Fibroblast of lung (primary cell): ENCODE data around the gene MARCKS.

Experiments used
- EZH2 ChIP-seq: IDR thresholded peaks from 2 replicates; pipeline ENCODE4 v1.5.1; 2012; ENCODE audit warnings: low read length, control low read depth, mild to moderate bottlenecking; ENCODE audit errors: missing control alignments
- TF ChIP-seq, protein P1 (sequence below), 2 donors: IDR thresholded peaks in 1 of 2; conservative IDR thresholded peaks in 1 of 2; 1 replicate in 1 of 2; 2 replicates in 1 of 2; pipeline ENCODE4 v1.5.1; 2011 to 2012; ENCODE audit warnings: low read length in 2 of 2, control low read depth in 1 of 2, inconsistent platforms in 1 of 2, low read depth in 1 of 2, mild to moderate bottlenecking in 1 of 2

DNA sequence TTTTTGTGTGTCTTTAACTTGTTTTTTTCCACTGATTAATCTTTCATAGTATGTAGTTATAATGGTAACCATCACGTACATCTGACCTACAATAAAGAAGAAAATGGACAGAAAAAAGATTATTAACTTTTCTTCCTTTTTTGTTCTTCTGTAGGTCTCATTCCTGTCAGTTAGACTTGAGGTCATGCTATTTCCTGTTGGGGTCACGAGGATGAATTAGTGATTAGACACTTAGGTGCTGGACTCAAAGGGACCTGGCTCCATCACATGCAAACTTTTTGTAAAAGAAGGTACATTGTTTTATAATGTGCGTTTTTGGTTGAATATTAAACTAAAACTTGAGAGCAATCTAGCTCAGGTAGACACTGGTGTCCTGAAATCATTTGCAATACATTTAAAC is 14.8 kb downstream of the MARCKS start:
- TF ChIP-seq, protein P1, sequence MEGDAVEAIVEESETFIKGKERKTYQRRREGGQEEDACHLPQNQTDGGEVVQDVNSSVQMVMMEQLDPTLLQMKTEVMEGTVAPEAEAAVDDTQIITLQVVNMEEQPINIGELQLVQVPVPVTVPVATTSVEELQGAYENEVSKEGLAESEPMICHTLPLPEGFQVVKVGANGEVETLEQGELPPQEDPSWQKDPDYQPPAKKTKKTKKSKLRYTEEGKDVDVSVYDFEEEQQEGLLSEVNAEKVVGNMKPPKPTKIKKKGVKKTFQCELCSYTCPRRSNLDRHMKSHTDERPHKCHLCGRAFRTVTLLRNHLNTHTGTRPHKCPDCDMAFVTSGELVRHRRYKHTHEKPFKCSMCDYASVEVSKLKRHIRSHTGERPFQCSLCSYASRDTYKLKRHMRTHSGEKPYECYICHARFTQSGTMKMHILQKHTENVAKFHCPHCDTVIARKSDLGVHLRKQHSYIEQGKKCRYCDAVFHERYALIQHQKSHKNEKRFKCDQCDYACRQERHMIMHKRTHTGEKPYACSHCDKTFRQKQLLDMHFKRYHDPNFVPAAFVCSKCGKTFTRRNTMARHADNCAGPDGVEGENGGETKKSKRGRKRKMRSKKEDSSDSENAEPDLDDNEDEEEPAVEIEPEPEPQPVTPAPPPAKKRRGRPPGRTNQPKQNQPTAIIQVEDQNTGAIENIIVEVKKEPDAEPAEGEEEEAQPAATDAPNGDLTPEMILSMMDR (conservative IDR thresholded peaks at IDR 0.05 in 1 of 2, IDR thresholded peaks at IDR 0.05 in 1 of 2; ENCODE audit: low read depth in 1 of 2, low read length in 2 of 2): no peak
- TF ChIP-seq EZH2: no peak
